Caco-2 (cell line): Measurements from ENCODE around the gene POU2AF1. TPM values are rescaled to one million over a fixed set of nuclear protein-coding genes. Genes with fewer than 3 reads are reported as not detected.

ENCODE experiments used
- BruUV-seq: library from RNA; stranded (reverse); fragments of 400-500 nt; replicated peaks from 2 replicates; lab custom pipeline; 2021; lab: Mats Ljungman, UMichigan
- CTCF ChIA-PET: fragments of 300-600 bp; sonication (Branson Sonifier 250); formaldehyde crosslinking; loops from one replicate; lab custom pipeline; 2022; ENCODE audit warnings: antibody characterized with exemption; lab: Charles Lee
- POLR2A ChIA-PET: fragments of 300-600 bp; sonication (Branson Sonifier 250); formaldehyde crosslinking; loops from one replicate; lab custom pipeline; 2022; ENCODE audit warnings: antibody characterized with exemption; lab: Charles Lee
- DNase-seq, 2 experiments: peaks; one replicate each; pipeline versions ENCODE4 v3.0.0 to v3.0.0-alpha.2; 2020 to 2022
- H3K27me3 ChIP-seq: replicated peaks from 2 replicates; pipeline ENCODE4 v1.6.0; 2011; ENCODE audit warnings: low read length; ENCODE audit not compliant: control insufficient read depth, insufficient read depth
- H3K36me3 ChIP-seq: 2 replicates; pipeline ENCODE4 v1.5.1; 2011; ENCODE audit warnings: low read length; ENCODE audit not compliant: control insufficient read depth, insufficient read depth
- H3K4me1 ChIP-seq: fragments of 250-450 bp; sonication (Bioruptor Pico); 2 replicates; pipeline ENCODE4 v1.5.1; 2020; ENCODE audit warnings: mild to moderate bottlenecking
- H3K4me3 ChIP-seq: 2 replicates; pipeline ENCODE4 v1.5.1; 2011; ENCODE audit warnings: low read depth, mild to moderate bottlenecking, control low read depth, low read length
- H3K9me3 ChIP-seq: fragments of 250-450 bp; sonication (Bioruptor Pico); 2 replicates; pipeline ENCODE4 v1.5.1; 2020; ENCODE audit warnings: mild to moderate bottlenecking, moderate library complexity
- H3K27ac Mint-ChIP-seq: one replicate; pipeline ENCODE4 v1.8.0; 2022; ENCODE audit warnings: mixed read lengths; ENCODE audit not compliant: unreplicated experiment
- H3K27me3 Mint-ChIP-seq: one replicate; pipeline ENCODE4 v1.8.0; 2022; ENCODE audit warnings: mixed read lengths; ENCODE audit not compliant: insufficient read depth, unreplicated experiment
- H3K36me3 Mint-ChIP-seq: one replicate; pipeline ENCODE4 v1.8.0; 2022; ENCODE audit warnings: mild to moderate bottlenecking, mixed read lengths; ENCODE audit not compliant: insufficient read depth, unreplicated experiment
- H3K4me1 Mint-ChIP-seq: one replicate; pipeline ENCODE4 v1.8.0; 2022; ENCODE audit warnings: low read depth, mixed read lengths; ENCODE audit not compliant: unreplicated experiment
- H3K4me3 Mint-ChIP-seq: one replicate; pipeline ENCODE4 v1.8.0; 2022; ENCODE audit warnings: mild to moderate bottlenecking, moderate library complexity, mixed read lengths; ENCODE audit not compliant: unreplicated experiment
- H3K9me3 Mint-ChIP-seq: one replicate; pipeline ENCODE4 v1.8.0; 2022; ENCODE audit warnings: mixed read lengths; ENCODE audit not compliant: unreplicated experiment
- intact Hi-C: fragments of 100-400 bp; cut with micrococcal nuclease; formaldehyde crosslinking; loops from one replicate; pipeline ENCODE4 v1.10.0; 2022; ENCODE audit not compliant: unreplicated experiment
- total RNA-seq: library from RNA; stranded (reverse); gene quantifications from 2 replicates; pipeline ENCODE4 v1.2.3, GENCODE V29; 2022
- TF ChIP-seq, protein P1 (sequence below), 2 experiments: fragments of 200-600 bp in 1 of 2; IDR thresholded peaks; 1 replicate in 1 of 2; 2 replicates in 1 of 2; pipeline versions ENCODE4 v1.5.1 to v1.8.0; 2011 to 2022; ENCODE audit warnings: antibody characterized with exemption in 1 of 2, control low read depth in 1 of 2, inconsistent platforms in 1 of 2, low read depth in 1 of 2, low read length in 1 of 2, mild to moderate bottlenecking in 1 of 2, moderate library complexity in 1 of 2; ENCODE audit not compliant: insufficient read depth in 1 of 2, severe bottlenecking in 1 of 2, unreplicated experiment in 1 of 2

Gene POU2AF1
- total RNA-seq, 1 experiment from 2014 or later, result 2.7 TPM

GRCh38 chr11:111373590-111373989 lies 5.5 kb downstream of the POU2AF1 start:
- Mint-ChIP-seq H3K27ac (no peak overlapping the region), H3K4me1 (peaks cover 6% of the 10 kb centered on the region), H3K4me3 (no peak overlapping the region), H3K36me3 (no peaks in the 10 kb centered on the region), H3K9me3 (no peaks in the 10 kb centered on the region), H3K27me3 (no peaks in the 10 kb centered on the region)
- ChIA-PET CTCF (no interaction called here), POLR2A (no interaction called here)
- no TSS peak for BruUV-seq
- TF ChIP-seq, protein P1, sequence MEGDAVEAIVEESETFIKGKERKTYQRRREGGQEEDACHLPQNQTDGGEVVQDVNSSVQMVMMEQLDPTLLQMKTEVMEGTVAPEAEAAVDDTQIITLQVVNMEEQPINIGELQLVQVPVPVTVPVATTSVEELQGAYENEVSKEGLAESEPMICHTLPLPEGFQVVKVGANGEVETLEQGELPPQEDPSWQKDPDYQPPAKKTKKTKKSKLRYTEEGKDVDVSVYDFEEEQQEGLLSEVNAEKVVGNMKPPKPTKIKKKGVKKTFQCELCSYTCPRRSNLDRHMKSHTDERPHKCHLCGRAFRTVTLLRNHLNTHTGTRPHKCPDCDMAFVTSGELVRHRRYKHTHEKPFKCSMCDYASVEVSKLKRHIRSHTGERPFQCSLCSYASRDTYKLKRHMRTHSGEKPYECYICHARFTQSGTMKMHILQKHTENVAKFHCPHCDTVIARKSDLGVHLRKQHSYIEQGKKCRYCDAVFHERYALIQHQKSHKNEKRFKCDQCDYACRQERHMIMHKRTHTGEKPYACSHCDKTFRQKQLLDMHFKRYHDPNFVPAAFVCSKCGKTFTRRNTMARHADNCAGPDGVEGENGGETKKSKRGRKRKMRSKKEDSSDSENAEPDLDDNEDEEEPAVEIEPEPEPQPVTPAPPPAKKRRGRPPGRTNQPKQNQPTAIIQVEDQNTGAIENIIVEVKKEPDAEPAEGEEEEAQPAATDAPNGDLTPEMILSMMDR (IDR thresholded peaks at IDR 0.05; ENCODE audit: insufficient read depth in 1 of 2, low read depth in 1 of 2, low read length in 1 of 2, severe bottlenecking in 1 of 2, unreplicated experiment in 1 of 2), result no peak
- DNase-seq, result no peak
- Histone ChIP-seq H3K27me3 (no peaks in the 10 kb centered on the region), H3K4me3 (no peak overlapping the region), H3K9me3 (no peaks in the 10 kb centered on the region), H3K36me3 (no peaks in the 10 kb centered on the region), H3K4me1 (peaks cover 7% of the 10 kb centered on the region; the same call in 1 of the 2 replicates)
- intact Hi-C loops, result no loop called here

DNA sequence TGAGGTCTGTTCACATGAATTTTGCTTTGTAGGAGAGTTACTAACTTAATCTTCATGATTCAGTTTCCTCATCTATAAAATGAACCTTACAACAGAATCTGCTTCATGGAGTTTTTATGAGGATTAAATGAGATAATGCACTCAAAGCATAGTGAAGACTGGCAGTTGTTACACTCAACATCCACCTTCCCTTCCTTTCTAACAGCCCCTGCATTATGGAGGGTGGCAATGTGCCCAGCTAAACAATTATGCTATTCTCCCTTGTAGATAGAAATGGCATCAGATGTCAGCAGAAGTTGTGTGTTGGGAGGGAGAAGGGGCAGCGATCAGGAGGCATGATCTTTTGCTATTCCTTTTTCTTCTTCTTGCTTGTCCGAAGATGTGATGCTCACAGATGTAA lies 6.5 kb downstream of the POU2AF1 start:
- no peak overlapping the region for H3K4me3 ChIP-seq
- Mint-ChIP-seq H3K4me3 (no peak overlapping the region), H3K36me3 (no peaks in the 10 kb centered on the region), H3K27me3 (no peaks in the 10 kb centered on the region), H3K9me3 (no peaks in the 10 kb centered on the region), H3K27ac (no peak overlapping the region), H3K4me1 (peaks cover 6% of the 10 kb centered on the region)
- no TSS peak for BruUV-seq
- no peaks in the 10 kb centered on the region for H3K36me3 ChIP-seq
- no peaks in the 10 kb centered on the region for H3K27me3 ChIP-seq
- DNase-seq, result no peak
- TF ChIP-seq, protein P1 (IDR thresholded peaks at IDR 0.05; ENCODE audit: insufficient read depth in 1 of 2, low read depth in 1 of 2, low read length in 1 of 2, severe bottlenecking in 1 of 2, unreplicated experiment in 1 of 2), result no peak
- H3K9me3 ChIP-seq, result no peaks in the 10 kb centered on the region
- peaks cover 7% of the 10 kb centered on the region; the same call in 1 of the 2 replicates for H3K4me1 ChIP-seq
- intact Hi-C loops, result no loop called here
- POLR2A ChIA-PET, result no interaction called here
- CTCF ChIA-PET, result no interaction called here

DNA sequence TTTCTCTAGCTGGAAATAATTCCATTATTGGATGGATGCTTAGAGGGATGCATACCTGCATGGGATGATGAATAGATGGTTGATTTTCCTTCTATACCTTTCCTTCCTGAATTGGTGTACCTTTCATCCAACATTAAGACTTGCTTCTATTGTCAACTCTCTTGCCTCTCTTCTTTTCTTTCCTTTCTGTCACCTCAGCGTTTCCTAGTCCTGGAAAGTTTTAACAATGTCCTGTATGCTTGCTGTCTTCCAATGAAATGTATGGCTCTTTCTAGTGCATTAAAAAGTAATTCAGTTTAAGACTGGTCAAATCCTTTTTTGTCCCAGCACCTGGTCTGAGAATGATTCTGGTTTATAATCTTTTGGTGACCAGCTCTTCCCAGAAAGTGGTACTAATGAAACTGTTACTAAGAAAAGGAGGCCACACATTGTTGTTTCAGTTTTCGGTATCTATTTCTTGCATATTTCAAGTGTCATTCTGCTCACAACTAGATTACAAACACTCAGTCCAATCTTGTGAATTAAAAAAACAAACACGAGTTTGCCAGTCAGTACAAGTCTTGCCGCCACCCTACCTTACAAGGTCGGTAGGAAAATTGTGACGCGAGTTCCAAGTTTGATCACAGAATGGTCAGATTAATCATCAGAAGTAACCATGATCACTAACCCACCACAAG lies 8.0 kb downstream of the POU2AF1 start:
- Mint-ChIP-seq H3K27me3 (no peaks in the 10 kb centered on the region), H3K36me3 (no peaks in the 10 kb centered on the region), H3K4me1 (peaks cover 4% of the 10 kb centered on the region), H3K9me3 (no peaks in the 10 kb centered on the region), H3K27ac (no peak overlapping the region), H3K4me3 (no peak overlapping the region)
- no peak for DNase-seq
- ChIA-PET POLR2A (no interaction called here), CTCF (no interaction called here)
- Histone ChIP-seq H3K4me1 (peaks cover 5% of the 10 kb centered on the region), H3K9me3 (no peaks in the 10 kb centered on the region), H3K36me3 (no peaks in the 10 kb centered on the region), H3K27me3 (no peaks in the 10 kb centered on the region), H3K4me3 (no peak overlapping the region)
- BruUV-seq, result no TSS peak
- TF ChIP-seq, protein P1 (IDR thresholded peaks at IDR 0.05; ENCODE audit: insufficient read depth in 1 of 2, low read depth in 1 of 2, low read length in 1 of 2, severe bottlenecking in 1 of 2, unreplicated experiment in 1 of 2), result no peak
- intact Hi-C loops, result no loop called here
